AG09319 (cell line): ENCODE measurements around the gene PTEN.

Experiments used
- DNase-seq: peaks from one replicate; pipeline ENCODE4 v3.0.0-alpha.2; 2010; ENCODE audit warnings: low read depth; ENCODE audit errors: extremely low read depth
- TF ChIP-seq, protein P1 (sequence below): IDR thresholded peaks from 2 replicates; pipeline ENCODE4 v1.5.1; 2011; ENCODE audit warnings: low read depth, mild to moderate bottlenecking, inconsistent platforms, low read length, moderate library complexity

The PTEN gene

DNA sequence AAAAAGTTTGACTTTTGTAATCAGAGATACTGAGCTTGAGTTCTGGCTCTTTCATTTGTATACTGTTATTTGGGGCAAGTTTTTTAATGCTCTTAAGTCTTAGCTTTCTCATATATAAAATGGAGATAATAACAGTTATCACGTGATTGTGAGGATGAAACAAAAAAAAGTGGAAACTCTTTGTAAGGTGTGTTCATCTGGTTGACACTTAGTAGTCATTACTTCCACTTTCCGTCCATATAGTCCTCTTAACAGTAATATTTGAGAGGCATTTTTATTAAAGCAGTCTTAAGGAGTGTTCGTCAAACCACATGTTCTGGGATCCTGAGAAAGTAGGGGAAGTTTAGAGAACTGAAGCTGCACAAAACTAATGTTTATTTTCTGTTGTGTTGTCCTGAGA, 65.6 kb downstream of the PTEN start:
- TF ChIP-seq, protein P1, sequence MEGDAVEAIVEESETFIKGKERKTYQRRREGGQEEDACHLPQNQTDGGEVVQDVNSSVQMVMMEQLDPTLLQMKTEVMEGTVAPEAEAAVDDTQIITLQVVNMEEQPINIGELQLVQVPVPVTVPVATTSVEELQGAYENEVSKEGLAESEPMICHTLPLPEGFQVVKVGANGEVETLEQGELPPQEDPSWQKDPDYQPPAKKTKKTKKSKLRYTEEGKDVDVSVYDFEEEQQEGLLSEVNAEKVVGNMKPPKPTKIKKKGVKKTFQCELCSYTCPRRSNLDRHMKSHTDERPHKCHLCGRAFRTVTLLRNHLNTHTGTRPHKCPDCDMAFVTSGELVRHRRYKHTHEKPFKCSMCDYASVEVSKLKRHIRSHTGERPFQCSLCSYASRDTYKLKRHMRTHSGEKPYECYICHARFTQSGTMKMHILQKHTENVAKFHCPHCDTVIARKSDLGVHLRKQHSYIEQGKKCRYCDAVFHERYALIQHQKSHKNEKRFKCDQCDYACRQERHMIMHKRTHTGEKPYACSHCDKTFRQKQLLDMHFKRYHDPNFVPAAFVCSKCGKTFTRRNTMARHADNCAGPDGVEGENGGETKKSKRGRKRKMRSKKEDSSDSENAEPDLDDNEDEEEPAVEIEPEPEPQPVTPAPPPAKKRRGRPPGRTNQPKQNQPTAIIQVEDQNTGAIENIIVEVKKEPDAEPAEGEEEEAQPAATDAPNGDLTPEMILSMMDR = no peak
- no peak for DNase-seq

DNA sequence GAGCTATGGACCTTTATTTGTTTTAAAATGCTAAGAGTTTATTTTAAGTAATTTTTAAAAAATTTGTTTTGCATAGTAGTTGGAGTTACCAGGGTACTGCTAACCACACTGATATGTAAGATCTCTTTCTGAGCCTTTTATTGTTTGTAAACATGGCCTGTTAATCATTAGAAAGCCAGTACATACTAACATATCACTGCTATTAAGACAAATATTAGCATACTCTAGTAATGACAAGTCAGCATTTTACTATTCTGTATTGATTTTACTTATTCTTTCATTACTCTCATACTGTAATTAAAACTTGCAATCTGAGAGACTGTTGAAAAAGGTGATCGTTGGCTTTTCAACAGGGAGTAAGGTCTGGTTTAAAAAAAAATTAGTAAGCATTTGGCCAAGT, 66.7 kb downstream of the PTEN start:
- TF ChIP-seq, protein P1 = no peak
- no peak for DNase-seq

DNA sequence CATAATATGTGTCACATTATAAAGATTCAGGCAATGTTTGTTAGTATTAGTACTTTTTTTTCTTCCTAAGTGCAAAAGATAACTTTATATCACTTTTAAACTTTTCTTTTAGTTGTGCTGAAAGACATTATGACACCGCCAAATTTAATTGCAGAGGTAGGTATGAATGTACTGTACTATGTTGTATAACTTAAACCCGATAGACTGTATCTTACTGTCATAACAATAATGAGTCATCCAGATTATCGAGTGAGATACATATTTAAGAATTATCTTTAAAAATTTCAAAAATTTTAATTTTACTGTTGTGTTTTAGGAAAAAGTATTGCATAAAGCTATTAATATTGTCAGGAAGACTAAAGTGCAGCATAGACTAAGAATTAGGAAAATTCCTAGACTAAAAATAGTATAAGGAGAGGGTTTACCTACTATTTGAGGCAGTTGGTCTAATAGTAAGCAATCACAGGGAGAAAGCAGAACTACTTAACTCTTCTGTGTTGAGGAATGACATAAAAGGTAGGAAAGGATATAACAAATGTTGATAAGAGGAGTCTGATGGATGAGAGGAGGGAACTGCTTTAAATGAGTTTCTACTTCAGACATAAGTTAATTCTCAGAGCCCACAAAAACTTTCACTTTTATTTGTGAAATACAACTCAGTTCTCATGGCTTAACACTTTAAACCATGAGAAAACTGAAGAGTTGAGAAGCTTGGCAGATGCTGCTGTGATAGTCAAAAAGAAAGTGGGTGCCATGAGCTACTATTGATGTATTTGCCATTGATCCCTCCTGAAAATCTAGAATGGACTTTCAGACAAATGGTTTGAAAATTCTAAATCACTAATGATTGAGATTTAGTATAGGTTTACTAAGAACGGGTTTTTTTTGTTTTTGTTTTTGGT, 67.8 kb downstream of the PTEN start:
- no peak for DNase-seq
- TF ChIP-seq, protein P1 = no peak

DNA sequence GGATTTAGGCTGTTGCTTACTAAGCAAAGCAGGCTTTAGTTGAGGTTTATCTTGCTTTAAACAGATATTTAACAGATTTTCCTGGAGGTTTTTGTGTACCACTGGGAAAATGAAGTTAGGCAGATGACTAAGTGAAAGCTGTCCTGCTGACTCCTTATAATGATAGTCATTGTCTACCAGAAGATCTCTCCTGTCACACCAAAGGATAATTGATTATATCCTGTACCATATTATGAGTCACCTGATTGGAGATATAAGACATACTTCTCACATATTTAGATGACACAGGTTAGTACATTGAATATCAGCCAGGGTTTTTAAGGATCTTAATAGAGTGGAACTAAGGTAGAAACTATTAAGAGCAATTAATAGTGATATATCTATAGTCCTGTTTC, 68.4 kb downstream of the PTEN start:
- TF ChIP-seq, protein P1 = no peak
- DNase-seq = no peak

DNA sequence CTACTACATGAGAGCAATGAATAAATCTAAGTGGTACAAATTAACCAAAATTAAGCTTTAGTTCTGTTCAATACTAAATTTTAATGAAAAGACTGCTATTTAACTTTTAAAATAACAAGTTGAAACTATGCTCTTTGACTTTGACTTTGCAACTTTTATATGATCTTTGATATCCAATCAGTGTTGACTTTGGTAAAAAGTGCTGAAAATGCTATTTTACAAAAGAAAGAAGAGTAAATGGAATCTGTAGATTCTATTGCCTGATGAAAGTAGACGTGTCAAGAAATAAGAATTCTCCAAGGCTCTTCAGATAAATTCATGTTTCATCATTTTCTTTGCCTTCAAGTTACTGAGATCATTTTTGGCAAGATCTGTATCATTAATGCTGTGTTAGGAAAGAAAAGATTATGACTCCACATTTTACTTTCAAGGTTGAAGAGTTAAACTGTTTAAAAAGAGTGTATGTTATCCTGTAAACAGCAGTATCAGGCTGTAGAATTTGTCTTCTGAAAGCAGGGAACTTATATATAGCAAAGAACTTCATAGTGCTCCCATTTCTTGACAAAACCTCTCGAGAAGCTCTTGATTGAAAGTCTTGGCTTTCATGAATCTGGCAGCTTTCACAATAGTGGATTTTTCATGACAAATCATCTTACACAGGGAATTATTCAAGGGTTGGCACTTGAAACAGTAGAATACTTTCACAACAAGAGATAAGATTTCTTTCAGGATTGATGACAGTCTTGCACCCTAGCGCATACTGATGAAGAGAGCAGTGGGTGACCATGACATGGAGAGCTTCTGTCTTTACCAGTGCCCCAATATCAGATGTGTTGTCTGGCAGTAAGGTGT, 72.1 kb downstream of the PTEN start:
- TF ChIP-seq, protein P1 = no peak
- DNase-seq = no peak

DNA sequence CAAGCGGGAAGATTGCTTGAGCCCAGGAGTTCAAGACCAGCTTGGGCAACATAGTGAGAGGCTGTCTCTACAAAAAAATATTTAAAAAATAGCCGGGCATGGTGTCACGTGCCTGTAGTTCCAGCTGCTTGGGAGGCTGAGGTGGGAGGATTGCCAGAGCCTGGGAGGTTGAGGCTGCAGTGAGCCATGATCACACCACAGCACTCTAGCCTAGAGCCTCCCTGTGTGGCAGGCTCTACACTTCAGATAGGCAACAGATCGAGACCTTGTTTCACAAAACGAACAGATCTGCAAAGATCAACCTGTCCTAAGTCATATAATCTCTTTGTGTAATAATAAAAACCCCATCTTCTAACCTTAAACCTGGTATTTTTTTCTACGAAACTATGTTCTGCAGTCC, 76.8 kb downstream of the PTEN start:
- TF ChIP-seq, protein P1 = no peak
- DNase-seq = no peak
